HG03025 (cell line): ENCODE measurements around the gene NID1.

Experiments
- ATAC-seq: cut with Tn5 transposase; IDR thresholded peaks from one replicate; pipeline ENCODE4 v1.9.1; 2021; ENCODE audit warnings: mild to moderate bottlenecking, moderate library complexity; ENCODE audit not compliant: unreplicated experiment, low FRiP score

NID1 gene, protein sequence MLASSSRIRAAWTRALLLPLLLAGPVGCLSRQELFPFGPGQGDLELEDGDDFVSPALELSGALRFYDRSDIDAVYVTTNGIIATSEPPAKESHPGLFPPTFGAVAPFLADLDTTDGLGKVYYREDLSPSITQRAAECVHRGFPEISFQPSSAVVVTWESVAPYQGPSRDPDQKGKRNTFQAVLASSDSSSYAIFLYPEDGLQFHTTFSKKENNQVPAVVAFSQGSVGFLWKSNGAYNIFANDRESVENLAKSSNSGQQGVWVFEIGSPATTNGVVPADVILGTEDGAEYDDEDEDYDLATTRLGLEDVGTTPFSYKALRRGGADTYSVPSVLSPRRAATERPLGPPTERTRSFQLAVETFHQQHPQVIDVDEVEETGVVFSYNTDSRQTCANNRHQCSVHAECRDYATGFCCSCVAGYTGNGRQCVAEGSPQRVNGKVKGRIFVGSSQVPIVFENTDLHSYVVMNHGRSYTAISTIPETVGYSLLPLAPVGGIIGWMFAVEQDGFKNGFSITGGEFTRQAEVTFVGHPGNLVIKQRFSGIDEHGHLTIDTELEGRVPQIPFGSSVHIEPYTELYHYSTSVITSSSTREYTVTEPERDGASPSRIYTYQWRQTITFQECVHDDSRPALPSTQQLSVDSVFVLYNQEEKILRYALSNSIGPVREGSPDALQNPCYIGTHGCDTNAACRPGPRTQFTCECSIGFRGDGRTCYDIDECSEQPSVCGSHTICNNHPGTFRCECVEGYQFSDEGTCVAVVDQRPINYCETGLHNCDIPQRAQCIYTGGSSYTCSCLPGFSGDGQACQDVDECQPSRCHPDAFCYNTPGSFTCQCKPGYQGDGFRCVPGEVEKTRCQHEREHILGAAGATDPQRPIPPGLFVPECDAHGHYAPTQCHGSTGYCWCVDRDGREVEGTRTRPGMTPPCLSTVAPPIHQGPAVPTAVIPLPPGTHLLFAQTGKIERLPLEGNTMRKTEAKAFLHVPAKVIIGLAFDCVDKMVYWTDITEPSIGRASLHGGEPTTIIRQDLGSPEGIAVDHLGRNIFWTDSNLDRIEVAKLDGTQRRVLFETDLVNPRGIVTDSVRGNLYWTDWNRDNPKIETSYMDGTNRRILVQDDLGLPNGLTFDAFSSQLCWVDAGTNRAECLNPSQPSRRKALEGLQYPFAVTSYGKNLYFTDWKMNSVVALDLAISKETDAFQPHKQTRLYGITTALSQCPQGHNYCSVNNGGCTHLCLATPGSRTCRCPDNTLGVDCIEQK

DNA sequence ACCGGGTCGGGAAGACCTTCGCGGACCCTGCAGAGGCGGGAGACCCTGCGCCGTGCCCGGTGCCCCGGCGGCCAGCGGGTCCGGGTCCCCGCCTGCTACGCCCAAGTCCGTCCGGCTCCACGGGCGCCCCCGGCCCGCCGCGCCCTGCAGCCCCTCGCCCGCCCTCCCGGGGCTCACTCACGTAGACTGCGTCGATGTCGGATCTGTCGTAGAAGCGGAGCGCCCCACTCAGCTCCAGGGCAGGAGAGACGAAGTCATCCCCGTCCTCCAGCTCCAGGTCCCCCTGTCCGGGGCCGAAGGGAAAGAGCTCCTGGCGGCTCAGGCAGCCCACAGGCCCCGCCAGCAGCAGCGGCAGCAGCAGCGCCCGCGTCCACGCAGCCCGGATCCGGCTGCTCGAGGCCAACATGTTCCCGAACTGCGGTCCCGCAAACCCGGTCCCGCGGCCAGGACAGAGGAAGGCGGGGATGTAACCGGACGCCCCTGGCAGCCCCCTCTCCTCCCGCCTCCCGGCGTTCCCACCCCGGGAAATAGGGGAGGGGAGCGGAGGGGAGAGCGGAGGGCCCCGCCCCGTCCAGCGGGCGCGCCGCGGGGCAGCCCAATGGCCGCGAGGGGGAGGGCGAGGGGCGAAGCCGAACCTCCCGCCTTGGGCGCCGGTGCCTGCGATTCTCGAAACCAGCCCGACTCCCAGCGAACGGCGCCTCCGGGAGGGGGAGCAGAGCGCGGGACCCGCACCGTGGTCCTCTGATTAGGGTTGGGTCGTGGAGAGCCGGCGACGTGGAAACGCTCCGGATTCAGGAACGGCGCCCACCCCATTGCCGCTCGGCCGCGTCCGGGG lies at the start of gene NID1:
Gene NID1 (minus strand): TSS at position 417 of the 835 bp plus-strand sequence. CDS start 11 bp downstream, at position 406.
- no peak for ATAC-seq

DNA sequence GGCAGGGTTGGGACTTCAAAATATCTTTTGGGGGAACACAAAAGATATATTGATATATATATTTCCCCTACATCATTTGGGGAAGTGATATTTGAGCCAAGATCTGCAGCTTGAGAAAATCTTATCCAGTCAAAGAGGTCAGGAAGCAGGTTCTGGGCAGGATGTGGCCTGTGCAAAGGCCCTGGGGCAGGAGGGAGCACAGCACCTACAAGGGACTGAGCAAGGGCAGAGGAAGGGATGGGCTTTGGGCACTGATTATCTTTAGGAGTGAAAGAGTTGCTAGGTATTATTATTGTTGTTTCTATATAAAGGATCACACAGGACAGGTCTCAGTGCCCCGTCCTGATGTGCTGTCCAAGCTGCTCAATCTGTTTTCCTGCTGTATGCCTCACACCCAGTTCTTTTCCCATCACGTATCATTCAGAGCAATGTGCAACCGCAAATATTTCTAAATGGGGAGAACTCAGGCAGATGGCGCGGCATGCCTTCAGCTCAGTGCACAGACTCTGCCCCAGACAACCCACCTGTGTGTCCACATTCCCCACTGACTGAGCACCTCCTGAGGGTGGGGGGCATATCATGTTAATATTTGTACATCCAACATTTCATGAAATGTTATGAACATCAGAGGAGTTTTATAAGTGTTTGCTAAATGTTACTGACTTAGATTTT lies 49.3 kb upstream of the NID1 start:
- no peak for ATAC-seq

DNA sequence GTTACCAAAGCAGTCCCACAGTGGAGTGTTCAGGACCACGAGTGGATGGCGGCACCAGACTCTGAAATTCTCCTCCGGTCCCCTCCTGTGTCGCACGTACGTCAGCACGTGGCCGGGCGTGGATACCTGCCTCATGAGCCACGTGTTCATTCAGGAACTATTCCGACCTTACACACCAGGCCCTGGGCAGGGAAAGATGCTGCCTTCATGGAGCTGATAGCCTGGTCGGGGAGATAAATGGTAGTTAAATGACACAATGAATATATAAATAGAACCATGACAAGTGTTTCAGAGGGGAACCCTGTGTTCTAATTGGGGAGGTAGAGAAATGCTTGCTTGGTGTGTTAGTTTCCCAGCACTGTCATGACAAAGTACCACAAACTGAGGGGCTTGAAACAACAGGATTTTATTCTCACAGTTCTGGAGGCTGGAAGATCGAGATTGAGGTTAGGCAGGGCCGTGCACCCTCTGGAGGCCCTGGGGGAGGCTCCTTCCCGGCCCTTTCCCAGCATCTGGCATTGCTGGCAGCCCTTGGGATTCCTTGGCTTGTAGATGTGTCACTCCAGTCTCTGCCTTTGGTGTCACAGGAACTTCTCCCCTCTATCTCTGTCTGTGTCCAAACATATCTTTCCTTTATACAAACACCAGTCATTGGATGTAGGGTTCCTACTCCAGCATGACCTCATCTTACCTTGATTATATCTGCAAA lies 48.6 kb upstream of the NID1 start:
- ATAC-seq: no peak

DNA sequence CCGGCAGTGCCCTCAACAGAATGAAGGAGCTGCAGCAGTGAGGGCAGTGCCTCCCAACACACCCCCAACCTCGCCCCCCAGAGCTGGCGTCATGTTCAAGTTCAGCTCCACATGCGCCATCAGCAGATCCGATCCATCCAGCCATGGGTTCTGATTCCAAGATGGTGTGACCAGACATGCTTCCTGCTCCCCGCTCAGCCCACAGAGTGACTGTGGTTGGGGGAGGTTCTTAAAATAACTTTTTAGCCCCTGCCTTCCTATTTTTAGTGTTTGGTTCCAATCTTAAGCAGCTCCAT lies 47.4 kb upstream of the NID1 start:
- ATAC-seq: no peak

DNA sequence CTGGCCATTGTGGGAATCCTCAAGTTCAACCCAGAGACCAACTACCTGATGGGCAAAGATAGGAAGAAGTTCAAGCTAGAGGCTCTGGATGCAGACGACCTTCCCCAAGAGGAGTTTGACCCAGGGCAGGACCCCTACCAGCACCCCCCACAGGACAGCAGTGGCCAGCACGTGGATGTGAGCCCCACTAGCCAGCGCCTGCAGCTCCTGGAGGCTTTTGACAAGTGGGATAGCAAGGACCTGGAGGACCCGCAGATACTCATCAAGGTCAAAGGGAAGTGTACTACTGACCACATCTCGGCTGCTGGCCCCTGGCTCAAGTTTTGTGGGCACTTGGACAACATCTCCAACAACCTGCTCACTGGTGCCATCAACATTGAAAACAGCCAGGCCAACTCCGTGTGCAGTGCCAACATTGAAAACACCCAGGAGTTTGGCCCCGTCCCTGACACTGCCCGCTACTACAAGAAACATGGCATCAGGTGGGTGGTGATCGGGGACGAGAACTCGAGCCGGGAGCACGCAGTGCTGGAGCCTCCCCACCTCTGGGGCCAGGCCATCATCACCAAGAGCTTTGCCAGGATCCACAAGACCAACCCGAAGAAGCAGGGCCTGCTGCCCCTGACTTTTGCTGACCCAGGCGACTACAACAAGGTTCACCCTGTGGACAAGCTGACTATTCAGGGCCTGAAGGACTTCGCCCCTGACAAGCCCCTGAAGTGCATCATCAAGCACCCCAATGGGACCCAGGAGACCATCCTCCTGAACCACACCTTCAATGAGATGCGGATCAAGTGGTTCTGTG lies 46.8 kb upstream of the NID1 start:
- no peak for ATAC-seq

DNA sequence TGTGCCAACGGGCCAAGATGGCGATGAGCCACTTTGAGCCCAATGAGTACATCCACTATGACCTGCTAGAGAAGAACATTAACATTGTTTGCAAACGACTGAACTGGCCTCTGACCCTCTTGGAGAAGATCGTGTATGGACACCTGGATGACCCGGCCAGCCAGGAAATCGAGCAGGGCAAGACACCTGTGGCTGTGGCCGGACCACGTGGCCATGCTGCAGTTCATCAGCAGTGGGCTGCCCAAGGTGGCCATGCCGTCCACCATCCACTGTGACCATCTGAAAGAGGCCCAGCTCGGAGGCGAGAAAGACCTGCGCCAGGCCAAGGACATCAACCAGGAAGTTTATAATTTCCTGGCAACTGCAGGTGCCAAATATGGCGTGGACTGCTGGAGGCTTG lies 45.2 kb upstream of the NID1 start:
- no peak for ATAC-seq

DNA sequence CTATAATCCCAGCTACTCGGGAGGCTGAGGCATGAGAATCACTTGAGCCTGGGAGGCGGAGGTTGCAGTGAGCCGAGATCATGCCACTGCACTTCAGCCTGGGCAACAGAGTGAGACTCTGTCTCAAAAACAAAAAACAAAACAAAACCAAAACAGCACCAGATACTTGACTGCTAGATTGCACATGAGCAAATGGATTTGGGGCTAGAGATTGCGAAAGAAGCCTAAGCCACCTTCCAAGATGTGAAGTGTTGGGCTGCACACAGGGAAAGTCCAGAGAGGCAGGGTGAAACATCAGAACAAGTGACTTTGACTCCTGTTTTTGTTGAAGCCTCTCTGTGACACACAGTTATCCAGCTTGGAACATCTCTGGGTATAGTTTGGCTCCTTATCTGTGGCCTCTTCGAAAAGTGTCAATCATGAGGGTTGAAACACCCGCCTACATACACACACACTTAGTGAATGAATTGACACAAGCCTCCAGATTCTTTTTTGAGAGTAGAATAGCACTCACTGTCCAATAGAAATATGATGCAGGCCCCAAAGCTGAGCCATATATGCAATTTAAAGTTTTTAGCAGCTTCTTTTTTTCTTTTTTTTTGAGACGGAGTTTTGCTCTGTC lies 43.2 kb upstream of the NID1 start:
- ATAC-seq: no peak

DNA sequence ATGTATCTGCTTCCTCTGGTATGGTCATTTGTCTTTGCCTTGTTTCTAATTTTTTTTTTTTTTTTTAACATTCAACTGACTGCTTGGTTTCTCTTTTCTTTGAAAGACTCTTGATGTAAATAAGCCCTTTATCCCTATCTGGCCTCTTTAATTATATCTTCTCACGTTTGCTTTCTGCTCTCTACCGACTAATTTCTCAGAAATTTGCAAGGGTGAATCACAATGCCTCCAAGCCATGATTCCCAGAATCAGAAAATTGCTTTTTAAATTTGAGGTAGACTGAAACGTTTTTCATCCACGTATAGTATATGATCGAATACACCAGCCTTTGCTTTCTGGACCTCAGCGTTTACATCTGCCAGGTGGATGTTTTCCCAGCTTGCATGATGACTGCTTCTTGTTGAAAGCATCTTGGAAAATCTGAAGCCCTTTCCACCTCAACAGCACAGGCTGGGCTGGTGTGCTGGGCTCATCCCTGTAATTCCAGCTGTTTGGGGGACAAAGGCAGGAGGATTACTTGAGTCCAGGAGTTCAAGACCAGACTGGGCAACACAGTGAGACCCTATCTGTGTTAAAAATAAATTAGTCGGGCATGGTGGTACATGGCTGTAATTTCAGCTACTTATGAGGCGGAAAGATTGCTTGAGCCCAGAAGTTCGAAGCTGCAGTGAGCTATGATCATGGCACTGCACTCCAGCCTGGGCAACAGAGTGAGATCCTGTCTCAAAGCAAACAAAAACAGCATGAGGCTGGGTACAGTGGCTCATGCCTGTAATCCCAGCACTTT lies 42.4 kb upstream of the NID1 start:
- no peak for ATAC-seq

DNA sequence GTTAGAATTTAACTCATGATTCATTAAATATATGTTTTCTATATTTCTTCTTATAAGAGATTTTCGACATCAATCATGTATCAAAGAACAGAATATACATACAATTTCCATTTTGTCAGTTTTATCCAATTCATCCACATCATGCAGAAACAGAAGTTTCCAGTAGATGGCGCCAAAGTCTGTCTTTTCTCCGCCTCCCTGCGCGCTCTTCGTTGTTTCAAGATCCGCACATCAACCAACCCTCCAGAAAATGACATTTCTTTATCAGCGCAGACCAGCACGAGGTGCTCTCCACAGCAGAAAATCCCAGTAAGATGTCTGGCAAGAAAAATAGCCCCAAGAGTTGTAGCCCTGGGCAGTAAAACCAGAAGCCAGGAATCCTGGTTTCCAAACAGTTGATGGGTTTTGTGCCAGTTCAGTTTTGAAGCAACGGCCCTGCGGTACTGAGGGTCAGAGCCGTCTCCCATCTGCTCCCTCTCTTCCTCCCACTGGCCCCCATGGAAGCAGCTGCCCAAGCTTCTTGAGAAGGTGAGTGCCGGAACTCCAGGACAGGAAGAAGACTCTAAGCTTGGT lies 38.8 kb upstream of the NID1 start:
- ATAC-seq: no peak

DNA sequence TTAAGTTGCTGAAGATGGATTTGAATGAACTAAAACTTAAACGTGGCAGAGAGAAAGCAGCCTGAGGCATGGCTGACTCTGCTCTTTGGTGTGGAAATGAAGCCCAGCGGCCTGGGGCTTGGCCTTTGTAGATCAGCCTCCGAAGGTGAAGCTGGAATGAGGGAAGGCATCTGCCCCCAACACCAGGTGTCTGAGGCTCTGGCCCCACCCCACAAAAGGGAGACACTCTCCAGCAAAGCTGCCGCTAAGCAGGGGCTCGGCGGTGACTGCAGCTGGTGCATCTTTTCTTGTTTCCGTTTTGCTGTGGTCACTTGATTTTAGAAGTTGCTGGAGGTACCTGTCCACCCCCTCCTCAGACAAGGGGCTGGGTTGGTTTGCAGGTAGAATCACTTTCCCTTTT lies 38.2 kb upstream of the NID1 start:
- no peak for ATAC-seq

DNA sequence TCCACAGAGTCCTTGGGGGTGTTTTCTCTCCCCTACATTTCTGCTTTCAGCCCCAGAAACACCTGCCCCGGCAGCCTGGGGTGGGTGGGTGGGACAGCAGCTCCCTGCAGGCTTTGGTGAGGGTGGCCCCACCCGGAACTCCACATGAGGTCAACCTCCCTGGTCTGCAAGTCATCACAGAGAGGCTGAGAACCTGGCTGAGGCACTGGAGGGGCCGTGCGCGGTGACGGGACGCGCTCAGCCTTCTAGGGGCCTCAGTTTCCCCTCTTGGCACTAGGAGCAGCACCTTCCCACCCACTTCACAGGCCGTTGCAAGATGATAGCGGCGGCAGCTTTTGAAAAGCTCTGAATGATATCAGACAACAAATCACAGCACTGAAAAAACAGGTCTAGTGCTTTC lies 37.7 kb upstream of the NID1 start:
- no peak for ATAC-seq

DNA sequence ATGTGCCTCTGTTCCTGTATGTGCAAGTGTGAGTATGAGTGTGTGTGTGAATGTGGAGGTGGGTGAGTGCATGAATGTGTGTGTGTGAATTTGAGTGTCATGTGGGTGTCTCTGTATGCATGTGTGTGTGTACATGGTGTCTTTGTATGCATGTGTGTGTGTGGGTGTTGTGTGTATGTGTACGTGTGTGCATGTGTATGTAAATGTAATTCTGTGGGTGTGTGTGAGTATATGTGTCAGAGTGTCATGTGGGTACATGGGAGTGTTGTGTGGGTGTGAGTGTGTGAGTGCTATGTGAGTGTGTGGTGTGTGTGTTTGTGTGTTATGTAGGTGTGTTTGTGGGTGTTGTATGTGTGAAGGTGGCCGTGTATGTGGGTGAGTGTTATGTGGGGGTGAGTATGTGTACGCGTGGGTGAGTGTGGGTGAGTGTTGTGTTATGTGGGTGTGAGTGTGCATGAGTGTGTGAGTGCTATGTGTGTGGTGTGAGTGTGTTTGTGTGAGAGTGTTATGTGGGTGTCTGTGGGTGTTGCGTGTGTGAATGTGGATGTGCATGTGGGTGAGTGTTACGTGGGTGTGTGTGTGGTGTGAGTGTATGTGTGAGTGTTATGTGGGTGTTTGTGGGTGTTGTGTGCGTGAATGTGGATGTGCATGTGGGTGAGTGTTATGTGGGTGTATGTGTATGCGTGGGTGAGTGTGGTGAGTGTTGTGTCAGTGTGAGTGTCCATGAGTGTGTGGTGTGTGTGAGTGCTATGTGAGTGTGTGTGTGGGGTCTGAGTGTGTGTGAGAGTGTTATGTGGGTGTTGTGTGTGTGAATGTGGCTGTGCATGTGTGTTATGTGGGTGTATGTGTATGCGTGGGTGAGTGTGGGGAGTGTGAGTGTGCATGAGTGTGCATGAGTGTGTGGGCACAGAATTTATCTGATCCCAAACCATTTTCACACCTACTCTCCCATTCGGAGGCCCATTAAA lies 36.6 kb upstream of the NID1 start:
- ATAC-seq: no peak

DNA sequence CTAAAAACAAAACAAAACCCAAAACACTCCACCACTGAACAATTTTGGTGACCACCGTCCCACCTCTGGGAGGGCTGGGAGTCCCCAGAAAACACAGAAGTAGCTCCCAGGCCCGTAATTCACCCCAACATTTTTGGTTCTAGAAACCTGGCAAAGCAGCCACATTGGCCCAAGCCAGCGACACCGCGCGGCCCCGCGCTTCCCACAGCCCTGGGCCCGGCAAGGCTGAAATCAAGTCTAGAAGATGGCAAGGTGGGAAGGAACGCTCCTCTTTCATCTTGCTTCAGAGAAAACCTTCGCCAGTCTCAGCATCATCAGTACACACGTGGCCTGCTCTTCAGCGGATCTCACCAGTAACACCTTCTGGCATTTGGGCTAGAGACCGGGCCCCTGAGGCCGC lies 35.9 kb upstream of the NID1 start:
- no peak for ATAC-seq

DNA sequence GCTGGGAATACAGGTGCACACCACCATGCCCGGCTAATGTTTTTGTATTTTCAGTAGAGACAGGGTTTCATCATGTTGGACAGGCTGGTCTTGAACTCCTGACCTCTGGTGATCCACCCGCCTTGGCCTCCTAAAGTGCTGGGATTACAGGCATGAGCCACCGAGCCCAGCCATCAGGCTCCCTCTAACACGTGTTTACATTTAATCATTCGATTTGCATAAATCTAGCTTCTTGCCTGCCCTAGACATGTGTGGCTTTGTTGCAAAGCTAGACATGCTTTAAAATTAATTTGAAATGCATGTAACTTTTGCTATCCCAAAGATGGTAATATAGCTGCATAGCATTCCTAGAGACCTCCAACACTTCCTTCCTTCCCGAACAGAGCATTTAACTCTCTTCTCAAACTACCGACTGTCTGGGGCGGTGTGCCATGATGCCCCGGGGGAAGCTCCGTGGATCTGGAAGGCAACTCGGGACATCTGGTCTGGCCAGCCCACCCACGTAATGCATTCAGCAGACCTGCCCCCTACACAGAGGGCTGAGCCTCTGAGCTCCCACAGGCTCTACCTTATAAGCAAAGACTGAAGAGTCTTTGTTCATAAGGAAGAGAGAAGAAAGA lies 34.6 kb upstream of the NID1 start:
- ATAC-seq: no peak

DNA sequence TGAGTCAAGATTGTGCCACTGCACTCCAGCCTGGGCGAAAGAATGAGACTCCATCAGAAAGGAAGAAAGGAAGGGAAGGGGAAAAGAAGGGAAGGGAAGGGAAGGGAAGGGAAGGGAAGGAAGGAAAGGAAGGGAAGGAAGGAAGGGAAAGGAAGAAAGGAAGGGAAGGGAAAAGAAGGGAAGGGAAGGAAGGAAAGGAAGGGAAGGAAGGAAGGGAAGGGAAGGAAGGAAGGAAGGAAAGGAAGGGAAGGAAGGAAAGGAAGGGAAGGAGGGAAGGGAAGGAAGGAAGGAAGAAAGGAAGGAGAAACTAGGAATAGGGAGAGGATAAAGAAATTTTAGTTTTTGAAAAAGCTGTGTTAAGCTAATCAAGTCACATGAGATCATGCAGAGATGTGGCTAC lies 33.4 kb upstream of the NID1 start:
- ATAC-seq: no peak
